ENCODE measurements around the gene PARVA.

PARVA gene

DNA sequence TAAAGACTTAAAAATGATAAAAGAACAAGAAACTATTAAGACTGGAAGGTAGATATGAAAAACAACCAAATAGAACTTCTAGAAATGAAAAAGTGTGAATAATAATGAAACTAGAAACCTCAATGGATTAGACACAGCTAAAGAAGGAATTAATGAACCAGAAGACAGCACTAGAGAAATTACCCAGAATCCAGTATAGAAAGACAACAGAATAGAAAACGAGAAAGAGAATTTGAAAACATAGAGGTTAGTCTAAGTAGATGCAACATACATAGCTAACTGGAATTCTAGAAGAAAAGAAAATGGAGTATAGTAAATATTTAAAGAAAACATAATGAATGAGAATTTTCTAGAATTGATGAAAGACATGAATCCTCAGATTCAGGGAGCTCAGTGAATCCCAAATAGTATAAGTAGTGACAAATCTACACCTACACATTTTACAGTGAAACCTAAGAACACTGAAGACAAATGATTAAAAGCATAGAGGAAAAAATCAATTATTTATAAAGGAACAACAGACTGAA is 111.9 kb downstream of the PARVA start:
- H4K20me1 ChIP-seq (ENCODE audit: control insufficient read depth, insufficient read depth, low read depth, low read length): no peaks in the 10 kb centered on the region
- no peak overlapping the region for H3K4me3 ChIP-seq (ENCODE audit: low read length)
- no peaks in the 10 kb centered on the region for H3K9me2 ChIP-seq (replicated peaks; ENCODE audit: control insufficient read depth, low read length)
- H3F3A ChIP-seq (ENCODE audit: control insufficient read depth, insufficient read depth): no peaks in the 10 kb centered on the region
- no peaks in the 10 kb centered on the region for H3K4me1 ChIP-seq (ENCODE audit: control insufficient read depth, low read length)
- no peaks in the 10 kb centered on the region for H3K27me3 ChIP-seq (ENCODE audit: control insufficient read depth, low read length)
- no peak overlapping the region for H3K27ac ChIP-seq (ENCODE audit: low read depth, low read length)
- no peak for TF ChIP-seq EZH2phosphoT487 (IDR thresholded peaks at IDR 0.05; ENCODE audit: borderline replicate concordance, low read length)
- TF ChIP-seq, protein P1, sequence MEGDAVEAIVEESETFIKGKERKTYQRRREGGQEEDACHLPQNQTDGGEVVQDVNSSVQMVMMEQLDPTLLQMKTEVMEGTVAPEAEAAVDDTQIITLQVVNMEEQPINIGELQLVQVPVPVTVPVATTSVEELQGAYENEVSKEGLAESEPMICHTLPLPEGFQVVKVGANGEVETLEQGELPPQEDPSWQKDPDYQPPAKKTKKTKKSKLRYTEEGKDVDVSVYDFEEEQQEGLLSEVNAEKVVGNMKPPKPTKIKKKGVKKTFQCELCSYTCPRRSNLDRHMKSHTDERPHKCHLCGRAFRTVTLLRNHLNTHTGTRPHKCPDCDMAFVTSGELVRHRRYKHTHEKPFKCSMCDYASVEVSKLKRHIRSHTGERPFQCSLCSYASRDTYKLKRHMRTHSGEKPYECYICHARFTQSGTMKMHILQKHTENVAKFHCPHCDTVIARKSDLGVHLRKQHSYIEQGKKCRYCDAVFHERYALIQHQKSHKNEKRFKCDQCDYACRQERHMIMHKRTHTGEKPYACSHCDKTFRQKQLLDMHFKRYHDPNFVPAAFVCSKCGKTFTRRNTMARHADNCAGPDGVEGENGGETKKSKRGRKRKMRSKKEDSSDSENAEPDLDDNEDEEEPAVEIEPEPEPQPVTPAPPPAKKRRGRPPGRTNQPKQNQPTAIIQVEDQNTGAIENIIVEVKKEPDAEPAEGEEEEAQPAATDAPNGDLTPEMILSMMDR (IDR thresholded peaks at IDR 0.05; ENCODE audit: low read depth, low read length, poor library complexity, severe bottlenecking): no peak
- no peaks in the 10 kb centered on the region for H3K36me3 ChIP-seq (ENCODE audit: control insufficient read depth, low read length)
- no peak overlapping the region for H3K4me2 ChIP-seq (ENCODE audit: low read length)
- no peaks in the 10 kb centered on the region for H3K9me3 ChIP-seq (ENCODE audit: control insufficient read depth, insufficient read depth, low read length)
- H3K79me2 ChIP-seq (ENCODE audit: control insufficient read depth, low read length): no peaks in the 10 kb centered on the region

DNA sequence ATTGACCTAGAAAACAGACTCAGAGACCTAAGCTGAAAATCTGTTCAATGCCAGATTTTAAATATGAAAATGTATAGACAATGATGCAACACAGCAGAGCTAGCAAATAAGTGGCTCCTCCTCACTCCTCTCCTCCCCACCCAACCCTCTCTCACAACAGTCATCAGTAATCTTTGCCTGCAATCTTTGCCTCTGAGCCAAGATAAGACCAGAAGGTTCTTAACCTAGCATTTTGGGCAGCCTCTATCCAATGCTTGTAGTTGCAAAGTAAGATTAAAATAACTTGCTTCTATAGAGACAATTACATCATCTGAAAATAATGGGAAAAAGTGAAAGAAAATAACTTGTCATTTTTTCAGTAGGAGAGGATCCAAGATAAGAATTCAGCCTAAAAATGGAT is 117.3 kb downstream of the PARVA start:
- no peak overlapping the region for H3K4me3 ChIP-seq (ENCODE audit: low read length)
- TF ChIP-seq, protein P1 (IDR thresholded peaks at IDR 0.05; ENCODE audit: low read depth, low read length, poor library complexity, severe bottlenecking): no peak
- TF ChIP-seq EZH2phosphoT487 (IDR thresholded peaks at IDR 0.05; ENCODE audit: borderline replicate concordance, low read length): no peak
- H3K27me3 ChIP-seq (ENCODE audit: control insufficient read depth, low read length): no peaks in the 10 kb centered on the region

GRCh38 chr11:12496181-12497025 is 119.0 kb downstream of the PARVA start:
- Histone ChIP-seq H3K79me2 (ENCODE audit: control insufficient read depth, low read length) (no peaks in the 10 kb centered on the region), H3K4me3 (ENCODE audit: low read length) (no peak overlapping the region), H3K9me2 (replicated peaks; ENCODE audit: control insufficient read depth, low read length) (no peaks in the 10 kb centered on the region), H3F3A (ENCODE audit: control insufficient read depth, insufficient read depth) (no peaks in the 10 kb centered on the region), H3K36me3 (ENCODE audit: control insufficient read depth, low read length) (no peaks in the 10 kb centered on the region), H3K9me3 (ENCODE audit: control insufficient read depth, insufficient read depth, low read length) (no peaks in the 10 kb centered on the region), H3K4me2 (ENCODE audit: low read length) (no peak overlapping the region), H3K27ac (ENCODE audit: low read depth, low read length) (no peak overlapping the region), H3K4me1 (ENCODE audit: control insufficient read depth, low read length) (no peaks in the 10 kb centered on the region), H4K20me1 (ENCODE audit: control insufficient read depth, insufficient read depth, low read depth, low read length) (no peaks in the 10 kb centered on the region), H3K27me3 (ENCODE audit: control insufficient read depth, low read length) (no peaks in the 10 kb centered on the region)
- TF ChIP-seq EZH2phosphoT487 (IDR thresholded peaks at IDR 0.05; ENCODE audit: borderline replicate concordance, low read length): no peak
- TF ChIP-seq, protein P1 (IDR thresholded peaks at IDR 0.05; ENCODE audit: low read depth, low read length, poor library complexity, severe bottlenecking): no peak

More for the DNA sequence above, 117.3 kb downstream of the PARVA start:
- Histone ChIP-seq H3K79me2 (ENCODE audit: control insufficient read depth, low read length) (no peaks in the 10 kb centered on the region), H3K36me3 (ENCODE audit: control insufficient read depth, low read length) (no peaks in the 10 kb centered on the region), H4K20me1 (ENCODE audit: control insufficient read depth, insufficient read depth, low read depth, low read length) (no peaks in the 10 kb centered on the region), H3K4me2 (ENCODE audit: low read length) (no peak overlapping the region), H3F3A (ENCODE audit: control insufficient read depth, insufficient read depth) (no peaks in the 10 kb centered on the region), H3K9me3 (ENCODE audit: control insufficient read depth, insufficient read depth, low read length) (no peaks in the 10 kb centered on the region), H3K27ac (ENCODE audit: low read depth, low read length) (no peak overlapping the region), H3K9me2 (replicated peaks; ENCODE audit: control insufficient read depth, low read length) (no peaks in the 10 kb centered on the region), H3K4me1 (ENCODE audit: control insufficient read depth, low read length) (no peaks in the 10 kb centered on the region)
